ENCODE data around the gene LAMA4.

DNA sequence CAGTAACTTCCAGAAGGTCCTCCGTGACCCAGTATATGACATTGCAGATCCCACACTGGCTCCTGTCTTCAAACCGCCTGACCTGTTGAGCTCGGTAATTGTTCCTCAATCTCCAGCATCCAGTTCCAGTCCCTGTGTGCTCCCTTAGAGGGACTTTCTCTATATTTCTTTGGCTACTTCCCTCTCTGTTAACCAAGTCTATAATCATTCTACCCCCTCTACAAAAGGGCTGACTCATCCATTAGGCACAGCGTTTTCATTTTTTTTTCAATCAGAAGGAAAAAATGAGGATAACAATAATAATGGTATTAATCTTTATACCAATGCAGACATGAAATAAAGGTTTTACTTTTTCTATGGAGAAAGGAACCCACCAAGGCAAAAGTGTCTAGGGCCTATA lies 97.7 kb downstream of the LAMA4 start:
- no peak for TF ChIP-seq POLR2A (IDR thresholded peaks at IDR 0.05; ENCODE audit: low read depth, low read length)
- TF ChIP-seq TAF1 (IDR thresholded peaks at IDR 0.05; ENCODE audit: low read depth, low read length), result no peak
- TF ChIP-seq POLR2AphosphoS5 (IDR thresholded peaks at IDR 0.05; ENCODE audit: low read depth, low read length), result no peak
